ENCODE results near the gene RFESD.

- no peak for TF ChIP-seq CTCF (IDR thresholded peaks at IDR 0.05)
- TF ChIP-seq POLR2A (IDR thresholded peaks at IDR 0.05), result no peak
Measured at GRCh38 chr5:95655575-95655974, 9.0 kb downstream of the RFESD start.
